ENCODE results near the gene MYOZ3.

DNA sequence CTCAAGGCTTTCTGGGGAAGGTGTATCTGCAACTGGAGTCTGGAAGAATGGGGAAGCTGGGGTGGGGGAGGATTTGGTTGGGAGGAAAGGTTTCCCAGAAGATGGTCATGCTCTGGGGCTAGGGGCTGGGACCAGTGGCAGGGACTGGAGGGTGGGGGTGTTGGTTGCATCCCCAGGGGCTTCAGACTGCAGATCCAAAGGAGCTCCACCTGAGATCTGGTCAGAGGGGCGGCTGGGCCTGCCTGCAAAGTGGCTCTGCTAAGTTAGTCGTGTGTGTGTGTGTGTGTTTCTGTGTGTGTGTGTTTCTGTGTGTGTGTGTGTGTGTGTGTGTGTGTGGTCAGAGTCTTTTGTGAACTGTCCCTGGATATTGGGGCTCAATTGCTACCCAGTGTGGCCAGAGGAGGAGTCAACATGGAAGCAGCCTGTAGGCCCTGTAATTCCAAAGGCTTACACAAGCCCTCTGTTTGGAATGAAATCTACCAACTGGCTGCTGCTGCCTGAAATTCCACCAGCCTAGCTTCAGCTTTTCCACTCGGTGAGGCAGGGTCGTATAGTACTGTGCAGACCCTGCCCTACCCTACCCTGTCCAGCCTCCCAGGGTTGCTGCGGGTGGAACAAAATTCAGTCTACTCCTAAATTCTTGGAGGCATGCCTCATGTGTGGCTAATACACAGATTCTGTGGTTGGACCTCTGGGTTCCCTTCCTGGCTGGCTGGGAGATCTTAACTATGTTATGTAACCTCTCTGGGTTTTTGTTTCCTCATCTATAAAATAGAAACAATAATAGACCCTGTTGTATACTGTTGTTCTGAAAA, 33.1 kb upstream of the MYOZ3 start:
- TF ChIP-seq RCOR1 (IDR thresholded peaks at IDR 0.05; ENCODE audit: low read length): no peak
- no peak for TF ChIP-seq RFX5 (IDR thresholded peaks at IDR 0.05; ENCODE audit: low read length)
- TF ChIP-seq MXI1 (IDR thresholded peaks at IDR 0.05; ENCODE audit: low read depth, low read length): no peak
- TF ChIP-seq CTCF (IDR thresholded peaks at IDR 0.05): no peak
- TF ChIP-seq POLR2AphosphoS5 (IDR thresholded peaks at IDR 0.05; ENCODE audit: low read depth, low read length): no peak
- no peak for TF ChIP-seq TEAD4 (IDR thresholded peaks at IDR 0.05; ENCODE audit: borderline replicate concordance, insufficient read depth)
- no peak for TF ChIP-seq NFIC (IDR thresholded peaks at IDR 0.05; ENCODE audit: borderline replicate concordance)
- TF ChIP-seq CHD2 (IDR thresholded peaks at IDR 0.05; ENCODE audit: low read length, partially characterized antibody): no peak
- no peak for TF ChIP-seq GABPA (IDR thresholded peaks at IDR 0.05; ENCODE audit: low read depth)
- TF ChIP-seq EP300 (IDR thresholded peaks at IDR 0.05; ENCODE audit: borderline replicate concordance in 1 of 2, low read depth in 1 of 2, low read length in 1 of 2): no peak
- TF ChIP-seq, protein P1, sequence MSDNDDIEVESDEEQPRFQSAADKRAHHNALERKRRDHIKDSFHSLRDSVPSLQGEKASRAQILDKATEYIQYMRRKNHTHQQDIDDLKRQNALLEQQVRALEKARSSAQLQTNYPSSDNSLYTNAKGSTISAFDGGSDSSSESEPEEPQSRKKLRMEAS (IDR thresholded peaks at IDR 0.05; ENCODE audit: low read depth): no peak
- TF ChIP-seq RAD21 (IDR thresholded peaks at IDR 0.05; ENCODE audit: low read length): no peak
- TF ChIP-seq USF2 (IDR thresholded peaks at IDR 0.05; ENCODE audit: borderline replicate concordance, low read depth, low read length): no peak
